GM21723 (cell line): ENCODE data around the gene AGAP1.

Source experiments
- ATAC-seq: cut with Tn5 transposase; IDR thresholded peaks from one replicate; pipeline ENCODE4 v1.9.1; 2021; ENCODE audit warnings: mild to moderate bottlenecking, moderate library complexity; ENCODE audit not compliant: unreplicated experiment

The AGAP1 gene

GRCh38 chr2:235951493-235951892, 457.6 kb downstream of the AGAP1 start:
- ATAC-seq: no peak

GRCh38 chr2:235951982-235952381, 458.1 kb downstream of the AGAP1 start:
- ATAC-seq: no peak

- ATAC-seq: no peak
Measured at GRCh38 chr2:235952714-235953113, 458.9 kb downstream of the AGAP1 start.

GRCh38 chr2:235954281-235954680, 460.4 kb downstream of the AGAP1 start:
- ATAC-seq: no peak

- no peak for ATAC-seq
Measured at GRCh38 chr2:235954888-235955480, 461.1 kb downstream of the AGAP1 start.

GRCh38 chr2:235955664-235956063, 461.8 kb downstream of the AGAP1 start:
- no peak for ATAC-seq

GRCh38 chr2:235956281-235956970, 462.6 kb downstream of the AGAP1 start:
- no peak for ATAC-seq

GRCh38 chr2:235957251-235957650, 463.4 kb downstream of the AGAP1 start:
- no peak for ATAC-seq

GRCh38 chr2:235958221-235958930, 464.5 kb downstream of the AGAP1 start:
- no peak for ATAC-seq

- ATAC-seq: no peak
Measured at GRCh38 chr2:235958931-235959410, 465.1 kb downstream of the AGAP1 start.

GRCh38 chr2:235960011-235960715, 466.3 kb downstream of the AGAP1 start:
- no peak for ATAC-seq

- ATAC-seq: no peak
Measured at GRCh38 chr2:235960716-235961640, 467.1 kb downstream of the AGAP1 start.

GRCh38 chr2:235961711-235962110, 467.9 kb downstream of the AGAP1 start:
- no peak for ATAC-seq

GRCh38 chr2:235963853-235964577, 470.2 kb downstream of the AGAP1 start:
- ATAC-seq: no peak

GRCh38 chr2:235964787-235965390, 471.0 kb downstream of the AGAP1 start:
- ATAC-seq: no peak

GRCh38 chr2:235966396-235966795, 472.6 kb downstream of the AGAP1 start:
- no peak for ATAC-seq

GRCh38 chr2:235966932-235967757, 473.3 kb downstream of the AGAP1 start:
- ATAC-seq: no peak

GRCh38 chr2:235968155-235968554, 474.3 kb downstream of the AGAP1 start:
- ATAC-seq: no peak
